ENCODE results near the gene FAM186B. TPM values are rescaled to one million over a fixed set of nuclear protein-coding genes. Genes with fewer than 3 reads are reported as not detected.

FAM186B gene
- polyA plus RNA-seq, 6 donors from 2014 or later = 0.16 to 0.21 (median 0.17) TPM; not detected in 3

DNA sequence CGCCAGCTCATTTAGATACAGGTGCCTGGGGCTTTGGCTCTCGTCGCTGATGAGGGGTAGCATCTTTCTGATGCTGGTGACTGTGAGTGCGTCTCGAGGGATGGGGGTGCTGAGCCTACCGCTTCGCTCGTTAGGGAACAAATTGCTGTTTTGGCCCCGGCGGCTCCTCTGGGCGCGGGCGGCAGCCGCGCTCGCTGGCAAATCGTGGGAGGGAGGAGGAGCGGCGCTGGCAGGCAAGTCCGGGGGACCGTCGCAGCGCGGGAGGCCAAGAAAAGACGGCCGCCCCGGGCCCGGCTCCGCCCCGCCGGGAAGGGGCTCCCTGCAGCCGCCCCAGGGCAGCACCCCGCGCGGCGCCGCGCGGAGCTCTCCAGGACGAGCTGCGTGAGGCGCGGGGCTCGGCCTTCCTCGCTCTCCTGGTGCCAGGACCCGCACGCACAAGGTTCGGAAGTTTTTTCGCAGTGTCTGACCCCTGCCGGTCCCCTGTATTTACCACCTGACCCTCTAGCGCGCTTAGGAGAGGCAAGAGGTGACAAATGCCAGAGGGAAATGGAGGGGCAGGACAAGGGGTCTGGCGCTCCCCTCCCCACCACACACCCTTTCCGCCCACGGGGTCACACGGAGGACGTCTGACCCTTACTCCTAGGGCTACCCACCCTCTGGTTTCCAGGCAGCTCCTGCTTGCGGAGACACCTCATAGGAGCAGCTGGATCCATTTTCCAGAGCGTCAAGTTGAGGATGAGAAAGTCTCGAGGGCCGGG is 67.5 kb downstream of the FAM186B start:
- Mint-ChIP-seq H3K4me1 (peaks cover 28 to 53% (median 44%) of the 10 kb centered on the region in 3 donors), H3K27ac (peak overlapping the region; percentile 36 to 95 (median 84)), H3K4me3 (peak overlapping the region; percentile 31 to 92 (median 88)), H3K27me3 (peaks cover 24 to 40% (median 34%) of the 10 kb centered on the region in 3 donors), H3K36me3 (no peaks in the 10 kb centered on the region), H3K9me3 (no peaks in the 10 kb centered on the region)
- ATAC-seq (ENCODE audit: low read depth in 2 of 2) (peak; percentile 21 to 23), DNase-seq (peak; percentile 34)

Other genes starting within 250 kb of the FAM186B start
- gene SPATS2, start 238.2 kb downstream of the FAM186B start, polyA plus RNA-seq (ENCODE audit: low read depth in 6 of 6) = 10 to 100 TPM in 1 of 6 donors, 1 to 10 TPM in 5; 1.9 to 11.4 (median 9.0) TPM
- gene KCNH3, start 66.6 kb downstream of the FAM186B start, polyA plus RNA-seq (ENCODE audit: low read depth in 6 of 6) = under 1 TPM in 3 of 6 donors, not detected in 3; 0.09 to 0.33 (median 0.18) TPM
- gene MCRS1, start 37.5 kb downstream of the FAM186B start, polyA plus RNA-seq (ENCODE audit: low read depth in 6 of 6) = 10 to 100 TPM; 41.5 to 54.5 (median 51.1) TPM
- 1 to 10 TPM; 1.3 to 3.4 (median 2.0) TPM for gene PRPF40B, start 17.9 kb upstream of the FAM186B start, polyA plus RNA-seq (ENCODE audit: low read depth in 6 of 6)
- 10 to 100 TPM in 4 of 6 donors, 1 to 10 TPM in 2; 1.6 to 18.3 (median 15.2) TPM for gene FMNL3, start 101.8 kb upstream of the FAM186B start, polyA plus RNA-seq (ENCODE audit: low read depth in 6 of 6)
- 1,000 to 10,000 TPM in 1 of 6 donors, 100 to 1,000 TPM in 5; 740 to 1,714 (median 822) TPM for gene TMBIM6, start 135.9 kb upstream of the FAM186B start, polyA plus RNA-seq (ENCODE audit: low read depth in 6 of 6)
- gene NCKAP5L, start 222.8 kb upstream of the FAM186B start, polyA plus RNA-seq (ENCODE audit: low read depth in 6 of 6) = 1 to 10 TPM in 3 of 6 donors, under 1 TPM in 2, not detected in 1; 0.70 to 4.0 (median 1.2) TPM
- gene BCDIN3D, start 237.5 kb upstream of the FAM186B start, polyA plus RNA-seq (ENCODE audit: low read depth in 6 of 6) = 10 to 100 TPM in 1 of 6 donors, 1 to 10 TPM in 5; 7.2 to 10.7 (median 9.0) TPM

Measured in naive B cell (primary cell).